Activated T-helper 2 cell treated with anti-CD3 and anti-CD28 coated beads, Interferon-gamma antibody, Interleukin-2, Interleukin-4, amounts not matched to agents 10 μg/mL and 5 μg/mL and 100 μg/mL, durations not matched to agents 14 hours and 24 hours and 36 hours (primary cell): ENCODE measurements around the gene PON1. TPM values are rescaled to one million over a fixed set of nuclear protein-coding genes. Genes with fewer than 3 reads are reported as not detected.

ENCODE experiments used
- DNase-seq: peaks from one replicate; pipeline ENCODE4 v3.0.0; 2021; ENCODE audit warnings: low spot score
- H3K27ac Mint-ChIP-seq: one replicate; pipeline ENCODE4 v1.8.0; 2021; ENCODE audit warnings: mixed read lengths
- H3K27me3 Mint-ChIP-seq: one replicate; pipeline ENCODE4 v1.8.0; 2021; ENCODE audit warnings: low read depth, mixed read lengths
- H3K36me3 Mint-ChIP-seq: one replicate; pipeline ENCODE4 v1.8.0; 2021; ENCODE audit warnings: low read depth, mixed read lengths
- H3K4me1 Mint-ChIP-seq: one replicate; pipeline ENCODE4 v1.8.0; 2021; ENCODE audit warnings: low read depth, mixed read lengths
- H3K4me3 Mint-ChIP-seq: one replicate; pipeline ENCODE4 v1.8.0; 2021; ENCODE audit warnings: low read depth, mild to moderate bottlenecking, moderate library complexity, mixed read lengths
- H3K9me3 Mint-ChIP-seq: one replicate; pipeline ENCODE4 v1.8.0; 2021; ENCODE audit warnings: mixed read lengths
- intact Hi-C: fragments of 100-400 bp; cut with micrococcal nuclease; formaldehyde crosslinking; loops from one replicate; pipeline ENCODE4 v1.15.1; 2023
- total RNA-seq: library from RNA; stranded (reverse); gene quantifications from 2 replicates; pipeline ENCODE4 v1.2.3, GENCODE V29; 2022

PON1 gene
- total RNA-seq, 1 donor from 2014 or later = not detected

DNA sequence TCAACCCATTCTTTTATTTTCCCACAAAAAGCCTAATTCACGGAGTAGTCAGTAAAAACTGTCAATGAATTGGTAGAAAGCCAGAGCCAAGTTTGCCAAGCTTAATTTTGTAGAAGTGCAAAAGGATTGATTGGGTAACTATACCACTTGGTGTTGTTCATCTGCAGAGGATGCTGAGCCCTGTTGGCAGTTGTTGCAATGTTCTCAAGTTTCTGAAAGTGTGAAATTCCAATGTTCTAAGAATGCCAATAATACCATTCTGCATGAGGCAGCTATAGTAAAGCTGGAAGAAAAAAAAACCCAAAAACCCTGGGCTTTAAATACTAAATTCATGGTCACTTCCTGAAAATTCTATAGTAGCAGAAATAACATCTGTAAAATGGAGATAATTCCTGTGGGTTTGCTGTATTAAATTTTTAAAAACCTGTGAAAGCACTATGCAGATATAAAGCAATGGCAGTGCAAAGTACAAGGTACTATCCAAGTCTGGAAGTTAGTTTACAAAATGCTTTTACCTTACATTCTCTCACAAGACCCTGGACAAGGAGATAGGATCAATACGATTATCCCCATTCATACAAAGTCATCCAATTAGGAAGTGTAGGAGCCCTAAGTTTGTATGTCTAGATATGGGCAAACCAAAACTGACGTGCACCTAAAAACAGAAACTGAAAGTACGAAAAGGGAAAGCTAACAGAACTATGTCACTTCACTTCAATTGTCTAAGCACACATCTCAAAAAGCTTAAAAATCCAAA is 6.0 kb upstream of the PON1 start:
- DNase-seq = no peak
- Mint-ChIP-seq H3K4me1 (peaks cover 14% of the 10 kb centered on the region), H3K27ac (peak overlapping the region; percentile 23), H3K9me3 (peaks cover 9% of the 10 kb centered on the region), H3K4me3 (peak overlapping the region; percentile 56), H3K27me3 (peaks cover 5% of the 10 kb centered on the region), H3K36me3 (no peaks in the 10 kb centered on the region)
- intact Hi-C loops = no loop called here

DNA sequence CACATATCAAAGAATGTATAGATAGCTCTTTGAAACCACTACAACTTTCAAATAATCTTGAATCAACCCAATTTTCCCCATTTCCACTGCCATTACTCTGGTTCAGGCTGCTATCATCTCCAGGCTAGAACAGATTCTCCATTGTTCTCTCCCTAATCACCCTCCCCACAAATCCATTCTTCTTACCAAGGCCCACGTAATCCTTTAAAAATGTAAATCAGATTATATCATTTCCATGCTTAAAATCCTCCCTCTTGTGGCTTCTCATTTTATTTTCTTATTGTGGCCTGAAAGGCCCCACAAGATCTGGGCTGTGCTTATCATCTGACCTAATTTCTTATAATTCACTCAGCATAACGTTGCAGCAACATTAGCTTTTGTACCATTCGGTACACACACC is 3.0 kb upstream of the PON1 start:
- Mint-ChIP-seq H3K4me3 (no peak overlapping the region), H3K27me3 (peaks cover 13% of the 10 kb centered on the region), H3K36me3 (no peaks in the 10 kb centered on the region), H3K27ac (no peak overlapping the region), H3K9me3 (peaks cover 9% of the 10 kb centered on the region), H3K4me1 (peaks cover 17% of the 10 kb centered on the region)
- DNase-seq = no peak
- intact Hi-C loops = no loop called here

DNA sequence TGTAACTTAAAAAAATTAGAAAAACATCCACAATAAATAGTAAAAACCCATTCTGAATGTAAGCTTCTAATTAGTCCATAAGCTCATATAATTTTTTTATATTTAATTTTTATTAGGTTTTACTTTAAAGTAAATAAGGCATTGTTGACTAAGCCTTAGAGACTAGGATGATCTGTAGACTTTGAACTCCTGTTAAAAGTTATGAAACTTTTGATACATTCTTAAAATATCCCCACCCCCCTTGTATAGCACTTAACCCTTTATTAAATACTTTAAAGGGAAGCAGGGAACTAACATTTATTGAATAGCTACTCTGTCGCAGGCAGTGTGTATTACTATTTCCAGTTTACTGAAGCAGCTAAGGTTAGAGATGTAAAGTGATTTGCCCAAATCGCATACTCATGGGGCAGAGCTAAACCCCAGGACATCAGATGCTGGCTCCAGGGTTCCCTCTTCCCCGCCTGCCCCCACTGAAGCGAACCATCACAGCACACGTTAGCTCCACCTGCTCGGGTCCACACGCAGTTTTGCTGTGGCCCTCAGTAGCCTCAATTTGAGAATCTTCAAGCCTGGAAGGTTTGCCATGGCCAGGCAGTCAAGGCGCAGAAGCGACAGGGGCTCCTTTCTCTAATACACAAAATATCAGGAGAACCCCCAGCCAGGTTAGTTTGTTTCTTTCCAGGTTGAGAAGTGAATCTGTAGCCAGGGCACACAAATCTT is 762 bp downstream of the PON1 start:
- H3K27ac Mint-ChIP-seq = no peak overlapping the region
- no peak for DNase-seq
- H3K9me3 Mint-ChIP-seq = peaks cover 9% of the 10 kb centered on the region
- intact Hi-C loops = no loop called here
- peaks cover 3% of the 10 kb centered on the region for H3K4me1 Mint-ChIP-seq
- H3K4me3 Mint-ChIP-seq = no peak overlapping the region
- H3K27me3 Mint-ChIP-seq = peaks cover 16% of the 10 kb centered on the region
- no peaks in the 10 kb centered on the region for H3K36me3 Mint-ChIP-seq

DNA sequence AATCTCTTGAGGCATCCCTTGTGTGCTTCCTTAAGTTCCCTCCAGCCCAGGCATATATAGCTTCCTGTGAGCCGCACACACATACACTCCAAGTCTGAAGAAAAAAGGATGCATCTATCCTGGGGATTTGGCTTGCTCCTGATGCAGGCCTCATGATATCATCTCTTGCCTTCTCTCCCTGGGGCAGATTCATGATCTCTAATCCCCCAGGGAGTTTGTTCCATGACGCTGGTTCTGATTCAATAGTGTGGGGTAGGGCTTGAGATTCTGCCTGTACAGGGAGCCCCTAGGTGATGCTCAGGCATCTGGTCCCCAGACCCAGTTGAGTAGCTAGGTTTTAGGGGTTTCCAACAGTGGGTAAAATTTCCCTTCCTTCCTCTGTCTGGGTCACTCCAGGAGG is 1.5 kb downstream of the PON1 start:
- H3K27ac Mint-ChIP-seq = no peak overlapping the region
- peaks cover 3% of the 10 kb centered on the region for H3K4me1 Mint-ChIP-seq
- no peak for DNase-seq
- H3K9me3 Mint-ChIP-seq = peaks cover 9% of the 10 kb centered on the region
- intact Hi-C loops = no loop called here
- H3K4me3 Mint-ChIP-seq = no peak overlapping the region
- H3K27me3 Mint-ChIP-seq = peaks cover 16% of the 10 kb centered on the region
- H3K36me3 Mint-ChIP-seq = no peaks in the 10 kb centered on the region

DNA sequence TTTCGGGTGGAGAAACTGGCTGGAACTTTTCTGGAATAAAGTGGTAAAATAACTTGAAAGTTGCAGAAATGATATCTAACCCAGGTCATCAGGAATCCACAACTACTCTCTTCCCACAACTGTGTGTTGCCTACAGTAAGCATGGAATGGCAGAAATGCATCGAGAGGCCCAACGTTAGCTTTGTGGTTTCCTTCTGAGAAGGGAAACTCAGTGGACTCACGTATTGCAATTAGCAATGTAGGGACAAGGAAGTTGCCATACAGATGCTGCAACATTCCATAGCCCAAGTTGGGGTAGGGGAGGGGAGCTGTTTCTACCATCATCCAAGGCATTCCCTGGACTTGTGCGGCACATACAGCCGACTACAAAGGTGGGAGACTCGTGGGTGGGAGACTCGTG is 1.9 kb downstream of the PON1 start:
- Mint-ChIP-seq H3K36me3 (no peaks in the 10 kb centered on the region), H3K4me3 (no peak overlapping the region), H3K4me1 (peaks cover 3% of the 10 kb centered on the region), H3K27me3 (peaks cover 16% of the 10 kb centered on the region), H3K27ac (no peak overlapping the region), H3K9me3 (peaks cover 9% of the 10 kb centered on the region)
- intact Hi-C loops = no loop called here
- DNase-seq = no peak

- Mint-ChIP-seq H3K36me3 (no peaks in the 10 kb centered on the region), H3K4me3 (no peak overlapping the region)
These were observed 2.6 kb downstream of the PON1 start for GRCh38 chr7:95321720-95322119.

GRCh38 chr7:95320651-95321050 is 3.7 kb downstream of the PON1 start:
- Mint-ChIP-seq H3K27ac (no peak overlapping the region), H3K4me3 (no peak overlapping the region), H3K27me3 (peaks cover 14% of the 10 kb centered on the region), H3K9me3 (peaks cover 1% of the 10 kb centered on the region), H3K36me3 (no peaks in the 10 kb centered on the region), H3K4me1 (peaks cover 3% of the 10 kb centered on the region)
- DNase-seq = no peak
- intact Hi-C loops = no loop called here

More at GRCh38 chr7:95321720-95322119, 2.6 kb downstream of the PON1 start:
- intact Hi-C loops = no loop called here
- H3K27ac Mint-ChIP-seq = no peak overlapping the region
- no peak for DNase-seq
- peaks cover 16% of the 10 kb centered on the region for H3K27me3 Mint-ChIP-seq
- H3K4me1 Mint-ChIP-seq = peaks cover 3% of the 10 kb centered on the region
- H3K9me3 Mint-ChIP-seq = peaks cover 9% of the 10 kb centered on the region

DNA sequence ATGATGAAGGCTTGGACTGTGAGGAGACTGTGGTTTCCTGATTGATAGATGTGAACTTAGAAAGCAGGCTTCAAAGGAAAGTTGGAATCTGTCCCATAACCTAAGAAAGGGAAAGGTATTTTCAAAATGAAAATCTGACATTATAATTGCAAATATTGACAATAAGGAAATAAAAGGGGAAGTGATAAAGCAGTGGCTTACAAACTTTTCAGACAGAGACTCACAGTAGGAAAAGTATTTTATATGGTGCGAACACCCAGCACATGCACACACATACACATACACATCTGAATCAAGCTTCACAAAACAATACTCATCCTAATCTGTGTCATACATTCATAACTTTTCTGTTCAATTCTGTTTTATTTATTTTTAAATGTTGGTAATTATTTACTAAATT is 4.8 kb downstream of the PON1 start:
- peaks cover 6% of the 10 kb centered on the region for H3K27me3 Mint-ChIP-seq
- intact Hi-C loops = no loop called here
- H3K36me3 Mint-ChIP-seq = no peaks in the 10 kb centered on the region
- H3K9me3 Mint-ChIP-seq = no peaks in the 10 kb centered on the region
- H3K4me1 Mint-ChIP-seq = no peaks in the 10 kb centered on the region
- no peak overlapping the region for H3K4me3 Mint-ChIP-seq
- H3K27ac Mint-ChIP-seq = no peak overlapping the region
- DNase-seq = no peak

GRCh38 chr7:95318501-95319100 is 5.7 kb downstream of the PON1 start:
- H3K27ac Mint-ChIP-seq = no peak overlapping the region
- intact Hi-C loops = no loop called here
- no peak for DNase-seq
- H3K4me3 Mint-ChIP-seq = no peak overlapping the region
- no peaks in the 10 kb centered on the region for H3K4me1 Mint-ChIP-seq
- peaks cover 11% of the 10 kb centered on the region for H3K27me3 Mint-ChIP-seq
- no peaks in the 10 kb centered on the region for H3K36me3 Mint-ChIP-seq
- no peaks in the 10 kb centered on the region for H3K9me3 Mint-ChIP-seq

DNA sequence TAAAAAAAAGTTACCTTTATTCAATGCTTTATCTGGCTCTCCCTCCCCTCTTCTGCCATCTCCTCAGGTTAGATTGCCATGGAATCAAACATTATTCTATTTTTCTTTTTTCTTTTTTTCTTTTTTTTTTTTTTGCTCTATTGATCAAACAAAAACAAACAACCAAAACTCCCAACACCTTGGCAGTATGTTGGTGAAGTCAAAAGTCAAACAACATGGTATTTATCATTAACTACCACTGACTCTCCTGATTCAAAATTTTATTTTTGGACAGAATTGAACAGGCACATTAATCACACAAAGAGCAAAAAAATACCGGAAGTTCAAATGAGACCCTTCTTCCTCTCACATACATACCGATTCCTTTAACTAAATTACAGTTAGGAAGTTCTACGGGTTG is 6.4 kb downstream of the PON1 start:
- intact Hi-C loops = no loop called here
- Mint-ChIP-seq H3K36me3 (no peaks in the 10 kb centered on the region), H3K27me3 (peaks cover 12% of the 10 kb centered on the region), H3K27ac (no peak overlapping the region), H3K4me3 (no peak overlapping the region), H3K9me3 (no peaks in the 10 kb centered on the region), H3K4me1 (no peaks in the 10 kb centered on the region)
- no peak for DNase-seq

DNA sequence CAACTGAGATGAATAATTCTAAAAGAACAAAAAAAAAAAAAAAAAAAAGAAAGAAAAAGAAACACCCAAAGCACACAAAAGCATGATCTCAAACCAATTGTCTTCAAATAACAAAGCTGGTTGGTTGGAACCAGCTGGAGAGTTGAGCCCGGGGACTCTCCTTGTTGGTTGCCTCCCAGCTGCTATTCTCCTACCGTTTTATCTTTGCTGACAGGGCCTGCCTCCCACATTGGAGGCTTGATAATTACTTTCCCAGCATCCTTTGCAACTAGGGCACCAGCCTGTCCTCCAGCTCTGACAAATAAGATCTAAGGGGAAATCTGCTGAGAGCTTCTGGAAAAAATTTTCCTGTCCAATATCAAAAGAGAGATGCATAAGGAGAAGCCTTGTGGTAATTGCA is 6.8 kb downstream of the PON1 start:
- DNase-seq = no peak
- Mint-ChIP-seq H3K4me1 (no peaks in the 10 kb centered on the region), H3K27ac (no peak overlapping the region), H3K36me3 (no peaks in the 10 kb centered on the region), H3K27me3 (peaks cover 10% of the 10 kb centered on the region), H3K9me3 (no peaks in the 10 kb centered on the region), H3K4me3 (no peak overlapping the region)
- intact Hi-C loops = no loop called here

GRCh38 chr7:95316588-95316987 is 7.7 kb downstream of the PON1 start:
- no peaks in the 10 kb centered on the region for H3K9me3 Mint-ChIP-seq
- no peak overlapping the region for H3K27ac Mint-ChIP-seq
- H3K27me3 Mint-ChIP-seq = peaks cover 10% of the 10 kb centered on the region
- H3K36me3 Mint-ChIP-seq = no peaks in the 10 kb centered on the region
- H3K4me3 Mint-ChIP-seq = no peak overlapping the region
- H3K4me1 Mint-ChIP-seq = no peaks in the 10 kb centered on the region
- intact Hi-C loops = no loop called here
- no peak for DNase-seq

- Mint-ChIP-seq H3K9me3 (no peaks in the 10 kb centered on the region), H3K27ac (no peak overlapping the region), H3K4me3 (no peak overlapping the region), H3K36me3 (no peaks in the 10 kb centered on the region), H3K4me1 (no peaks in the 10 kb centered on the region), H3K27me3 (peaks cover 10% of the 10 kb centered on the region)
- intact Hi-C loops = no loop called here
- DNase-seq = no peak
These were observed 11.8 kb downstream of the PON1 start for GRCh38 chr7:95312561-95312960.
